IPS-11a (cell line): ENCODE results near the gene FAM240A.

ENCODE experiments used
- H3K4me3 ChIP-seq: one replicate; pipeline ENCODE4 v1.5.1; 2013; ENCODE audit warnings: low read depth, low read length, control low read depth

Gene FAM240A

DNA sequence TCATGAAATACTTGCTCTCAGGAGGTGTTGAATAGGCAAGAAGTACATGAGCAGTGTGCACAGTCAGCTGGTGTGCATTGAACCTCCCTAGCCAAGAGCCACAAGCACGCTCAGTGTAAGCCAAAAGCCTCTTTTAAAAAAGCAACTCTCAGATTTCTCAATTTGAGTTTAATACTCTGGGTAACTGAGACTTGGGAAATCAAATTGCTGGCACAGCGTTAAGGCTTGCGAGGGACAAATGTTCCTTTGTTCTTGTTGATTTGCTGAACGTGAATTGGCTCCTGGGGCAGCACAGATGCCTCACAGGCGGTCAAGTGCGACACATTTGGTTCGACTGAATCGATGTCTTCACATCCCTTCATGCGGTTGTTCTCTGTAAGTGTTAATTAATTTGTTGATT lies at the start of gene FAM240A:
FAM240A (plus strand) TSS at position 202 of the 400 bp plus-strand sequence; CDS start at position 361, 159 bp downstream.
- no peak within 1 kb of the TSS for H3K4me3 ChIP-seq

- H3K4me3 ChIP-seq = no peak overlapping the region
These were observed 47.9 kb upstream of the FAM240A start for GRCh38 chr3:46564190-46565021.

- H3K4me3 ChIP-seq = no peak overlapping the region
These were observed 47.2 kb upstream of the FAM240A start for GRCh38 chr3:46565077-46565476.

DNA sequence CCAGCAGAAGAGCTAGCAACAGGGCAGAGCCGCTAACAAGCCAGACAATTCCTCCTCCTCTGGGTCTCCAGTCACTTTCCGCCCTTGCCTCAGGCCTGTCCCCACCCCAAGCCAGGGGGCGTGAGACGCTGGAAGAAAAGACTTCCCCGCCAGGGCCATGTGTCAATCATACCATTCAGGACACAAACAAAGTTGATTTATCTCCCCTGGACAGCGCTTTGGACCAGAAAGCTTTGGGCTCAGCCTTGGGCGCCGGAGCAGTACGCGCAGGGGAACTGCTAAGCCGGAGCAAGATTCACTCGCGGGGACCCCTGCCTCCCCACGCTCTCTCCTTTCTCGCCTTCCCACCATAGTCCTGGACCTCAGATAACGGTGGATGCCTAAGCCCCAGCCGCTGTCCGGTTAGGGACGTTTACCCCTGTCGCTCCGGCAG lies 46.7 kb upstream of the FAM240A start:
- H3K4me3 ChIP-seq = peak overlapping the region; percentile 40

- H3K4me3 ChIP-seq = peak within 1 kb of the TSS; percentile 40
These were observed 46.2 kb upstream of the FAM240A start, which contains the start of gene LRRC2 for GRCh38 chr3:46566040-46566641. LRRC2 (minus strand) TSS chr3:46566302; CDS start chr3:46551591, 14,711 bp downstream.

- H3K4me3 ChIP-seq = no peak overlapping the region
These were observed 40.6 kb upstream of the FAM240A start for GRCh38 chr3:46571684-46572083.

DNA sequence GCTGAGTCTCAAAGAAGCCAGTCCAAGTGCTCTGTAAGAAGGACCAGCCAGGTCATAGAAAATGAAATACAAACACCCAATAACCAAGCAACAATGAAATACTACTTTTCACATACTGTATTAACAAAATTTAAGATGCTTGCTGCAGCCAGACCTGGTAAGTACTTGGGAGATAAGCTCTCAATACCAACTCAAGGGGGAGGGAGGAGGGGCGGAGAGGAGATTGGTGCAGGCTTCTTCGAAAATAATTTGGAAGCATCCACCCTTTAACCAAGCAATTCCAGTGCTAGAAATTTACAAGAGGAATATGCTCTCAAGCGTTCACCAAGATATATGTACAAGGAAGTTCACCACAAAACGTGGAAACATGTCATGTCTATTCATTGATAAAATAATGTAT lies 38.6 kb upstream of the FAM240A start:
- no peak overlapping the region for H3K4me3 ChIP-seq

- no peak overlapping the region for H3K4me3 ChIP-seq
These were observed 38.1 kb upstream of the FAM240A start for GRCh38 chr3:46574243-46574646.

- peak overlapping the region; percentile 6 for H3K4me3 ChIP-seq
These were observed 37.3 kb upstream of the FAM240A start for GRCh38 chr3:46574881-46575576.

GRCh38 chr3:46575577-46576222 lies 36.6 kb upstream of the FAM240A start:
- no peak overlapping the region for H3K4me3 ChIP-seq

DNA sequence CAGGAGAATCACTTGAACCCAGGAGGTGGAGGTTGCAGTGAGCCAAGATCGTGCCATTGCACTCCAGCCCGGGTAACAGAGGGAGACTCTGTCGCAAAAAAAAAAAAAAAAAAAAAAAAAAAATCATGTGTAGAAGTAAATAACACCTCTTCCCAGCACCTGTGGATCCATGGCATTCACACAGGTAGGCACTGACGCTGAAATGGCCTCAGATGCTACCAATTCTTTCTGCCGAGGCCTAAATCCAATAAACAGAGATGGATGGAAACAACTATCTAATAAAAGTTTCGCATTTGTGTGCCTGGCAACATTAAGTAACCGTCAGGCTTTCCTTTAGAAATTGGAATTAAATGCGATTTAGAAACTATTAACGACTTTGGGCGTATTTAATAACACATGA lies 35.9 kb upstream of the FAM240A start:
- H3K4me3 ChIP-seq = peak overlapping the region; percentile 90

DNA sequence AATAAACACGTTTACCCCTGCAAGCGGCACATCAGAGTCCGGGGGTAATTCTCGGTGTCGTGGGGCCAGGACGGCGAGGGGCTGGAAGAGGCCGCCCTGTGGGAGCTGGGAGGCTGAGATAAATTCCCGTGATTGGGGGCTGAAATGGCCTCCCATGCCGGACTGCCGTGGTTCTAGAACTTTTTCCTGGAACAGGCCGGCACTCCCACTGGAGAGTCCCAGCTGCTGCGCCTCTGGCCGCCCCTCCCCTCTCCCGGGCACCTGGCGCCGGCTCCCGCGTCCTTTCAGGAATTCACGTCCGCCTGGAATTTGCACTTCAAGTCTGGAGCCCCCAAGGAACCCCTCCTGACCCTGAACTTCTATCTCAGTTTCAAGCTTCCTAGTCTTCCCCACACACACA lies 35.4 kb upstream of the FAM240A start:
- peak overlapping the region; percentile 90 for H3K4me3 ChIP-seq

DNA sequence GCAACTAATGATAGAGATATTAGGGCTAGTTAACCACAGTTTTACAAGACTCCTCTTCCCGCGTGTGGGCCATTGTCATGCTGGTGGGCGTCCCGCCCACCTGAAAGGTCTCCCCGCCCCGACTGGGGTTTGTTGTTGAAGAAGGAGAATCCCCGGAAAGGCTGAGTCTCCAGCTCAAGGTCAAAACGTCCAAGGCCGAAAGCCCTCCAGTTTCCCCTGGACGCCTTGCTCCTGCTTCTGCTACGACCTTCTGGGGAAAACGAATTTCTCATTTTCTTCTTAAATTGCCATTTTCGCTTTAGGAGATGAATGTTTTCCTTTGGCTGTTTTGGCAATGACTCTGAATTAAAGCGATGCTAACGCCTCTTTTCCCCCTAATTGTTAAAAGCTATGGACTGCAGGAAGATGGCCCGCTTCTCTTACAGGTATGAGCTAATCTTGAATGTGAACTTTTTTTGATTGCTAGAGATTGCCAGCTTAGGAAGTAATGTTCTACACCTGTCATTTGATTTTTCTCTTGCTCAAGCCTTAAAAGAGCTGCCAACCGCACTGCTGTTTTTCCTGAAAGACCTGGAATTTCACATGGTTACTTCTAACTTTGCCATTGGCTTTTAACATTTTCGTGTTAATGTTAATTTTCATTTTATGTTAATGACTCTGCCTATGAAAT lies 34.6 kb upstream of the FAM240A start:
- peak overlapping the region; percentile 90 for H3K4me3 ChIP-seq

DNA sequence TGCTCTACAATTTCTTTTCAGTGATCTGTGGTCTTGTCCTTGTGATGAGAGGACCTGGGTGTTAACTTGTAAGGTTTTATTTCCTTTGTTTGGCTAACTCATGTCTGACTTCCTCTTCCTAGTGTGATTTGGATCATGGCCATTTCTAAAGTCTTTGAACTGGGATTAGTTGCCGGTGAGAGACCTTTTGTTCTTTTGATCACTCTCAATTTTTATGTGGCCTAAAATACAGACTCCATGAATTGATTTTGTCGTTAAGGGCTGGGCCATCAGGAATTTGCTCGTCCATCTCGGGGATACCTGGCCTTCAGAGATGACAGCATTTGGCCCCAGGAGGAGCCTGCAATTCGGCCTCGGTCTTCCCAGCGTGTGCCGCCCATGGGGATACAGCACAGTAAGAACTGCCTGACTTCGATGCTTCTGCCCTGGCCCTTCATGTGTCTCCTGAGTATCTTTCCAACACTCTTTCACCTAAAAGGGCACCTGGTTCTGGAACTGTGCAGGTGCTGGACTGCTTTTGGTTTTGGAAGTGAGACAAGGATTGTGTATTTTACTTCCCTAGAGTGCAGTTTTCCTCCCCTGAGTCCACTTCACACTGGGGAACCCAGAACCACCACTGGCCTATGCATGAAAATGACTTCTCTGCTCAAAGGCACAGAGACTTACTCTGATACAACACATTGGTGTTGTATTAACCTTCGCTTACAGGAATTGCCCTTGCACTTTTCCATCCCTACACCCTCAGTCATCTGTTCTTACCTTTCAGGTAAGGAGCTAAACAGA lies 33.2 kb upstream of the FAM240A start:
- peak overlapping the region; percentile 90 for H3K4me3 ChIP-seq

- H3K4me3 ChIP-seq = peak overlapping the region; percentile 90
These were observed 32.5 kb upstream of the FAM240A start for GRCh38 chr3:46579756-46580286.

DNA sequence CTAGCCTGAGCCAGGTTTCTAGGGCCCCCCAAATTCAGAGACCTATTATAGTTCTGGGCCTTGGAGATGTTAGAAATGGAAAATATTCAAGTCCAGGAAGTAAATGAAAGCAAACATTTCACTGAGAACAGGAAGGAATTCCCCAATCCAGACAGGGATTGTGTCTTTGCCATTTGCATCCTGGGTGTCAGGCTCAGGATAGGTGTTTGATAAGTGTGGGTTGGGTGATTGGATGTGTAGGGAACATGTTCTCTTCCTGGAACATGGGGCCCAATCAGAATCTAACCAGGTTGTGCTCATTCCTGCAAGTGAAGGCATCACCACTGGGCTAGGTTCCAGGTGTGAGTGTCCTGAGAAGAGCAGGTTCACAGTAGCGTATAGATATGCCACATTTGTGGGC lies 31.6 kb upstream of the FAM240A start:
- H3K4me3 ChIP-seq = no peak overlapping the region

DNA sequence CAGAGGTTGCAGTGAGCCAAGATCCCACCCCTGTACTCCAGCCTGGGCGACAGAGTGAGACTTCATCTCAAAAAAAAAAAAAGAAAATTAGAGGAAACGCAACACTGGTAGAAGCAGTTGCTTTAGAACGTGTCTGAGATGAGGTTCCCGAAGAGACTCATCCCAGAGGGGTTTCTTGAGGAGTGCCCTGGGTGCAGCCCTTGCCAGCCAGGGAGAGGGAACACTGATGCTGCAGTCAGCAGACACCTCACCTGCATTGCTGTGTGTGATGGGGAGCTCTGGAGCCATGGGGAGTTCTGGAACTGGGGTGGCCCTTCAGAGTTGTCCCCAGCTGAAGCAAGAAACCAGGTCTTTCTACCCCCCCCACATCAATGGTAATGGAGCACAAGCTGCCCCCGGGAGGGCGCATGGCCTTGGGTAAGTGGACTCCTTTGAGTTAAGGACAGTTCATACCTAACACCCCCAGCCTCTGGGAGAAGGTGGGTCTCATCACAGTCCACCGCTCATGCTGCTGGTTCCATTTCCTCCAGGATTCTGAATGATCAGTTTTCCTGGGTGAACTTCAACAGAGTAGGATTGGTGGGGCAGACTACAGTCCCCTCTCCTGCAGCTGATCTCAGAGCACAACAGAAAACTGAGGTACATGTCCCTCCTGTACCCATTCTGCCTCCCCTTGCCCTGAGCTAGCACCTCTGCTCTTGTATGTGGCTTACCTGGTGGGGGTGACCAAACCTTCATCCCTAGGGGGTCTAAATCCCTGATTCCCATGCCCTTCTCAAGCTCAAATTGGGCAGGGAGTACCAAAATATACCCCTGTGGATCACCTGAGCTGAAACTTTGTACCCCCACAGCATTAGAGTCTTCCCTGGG lies 27.5 kb upstream of the FAM240A start:
- no peak overlapping the region for H3K4me3 ChIP-seq

- H3K4me3 ChIP-seq = no peak overlapping the region
These were observed 26.3 kb upstream of the FAM240A start for GRCh38 chr3:46585799-46586693.
